Activated CD4-positive, alpha-beta T cell treated with anti-CD3 and anti-CD28 coated beads, Interleukin-2, amount 10 ng/mL, durations not matched to agents 7 days and 5 days (primary cell): ENCODE data around the gene PPM1J. TPM values are rescaled to one million over a fixed set of nuclear protein-coding genes. Genes with fewer than 3 reads are reported as not detected.

Experiments used
- CTCF ChIA-PET: fragments of 350-600 bp; sonication (Branson Sonifier 250); formaldehyde crosslinking; loops from one replicate; lab custom pipeline; 2021; ENCODE audit warnings: antibody characterized with exemption; lab: Charles Lee
- POLR2A ChIA-PET: fragments of 350-600 bp; sonication (Branson Sonifier 250); formaldehyde crosslinking; loops from one replicate; lab custom pipeline; 2021; ENCODE audit warnings: antibody characterized with exemption; lab: Charles Lee
- DNase-seq: peaks from one replicate; pipeline ENCODE4 v3.0.0-alpha.2; 2020
- H3K27ac Mint-ChIP-seq: one replicate; pipeline ENCODE4 v1.8.0; 2021; ENCODE audit warnings: mild to moderate bottlenecking, moderate library complexity, mixed read lengths
- H3K27me3 Mint-ChIP-seq: one replicate; pipeline ENCODE4 v1.8.0; 2021; ENCODE audit warnings: mixed read lengths
- H3K36me3 Mint-ChIP-seq: one replicate; pipeline ENCODE4 v1.8.0; 2021; ENCODE audit warnings: low read depth, mixed read lengths
- H3K4me1 Mint-ChIP-seq: one replicate; pipeline ENCODE4 v1.8.0; 2021; ENCODE audit warnings: mixed read lengths
- H3K4me3 Mint-ChIP-seq: one replicate; pipeline ENCODE4 v1.8.0; 2021; ENCODE audit warnings: mild to moderate bottlenecking, moderate library complexity, mixed read lengths
- H3K9me3 Mint-ChIP-seq: one replicate; pipeline ENCODE4 v1.8.0; 2021; ENCODE audit warnings: mixed read lengths
- total RNA-seq, 2 experiments: library from RNA; stranded (reverse); gene quantifications; one replicate each; pipeline ENCODE4 v1.2.3, GENCODE V29; 2021

PPM1J gene, protein sequence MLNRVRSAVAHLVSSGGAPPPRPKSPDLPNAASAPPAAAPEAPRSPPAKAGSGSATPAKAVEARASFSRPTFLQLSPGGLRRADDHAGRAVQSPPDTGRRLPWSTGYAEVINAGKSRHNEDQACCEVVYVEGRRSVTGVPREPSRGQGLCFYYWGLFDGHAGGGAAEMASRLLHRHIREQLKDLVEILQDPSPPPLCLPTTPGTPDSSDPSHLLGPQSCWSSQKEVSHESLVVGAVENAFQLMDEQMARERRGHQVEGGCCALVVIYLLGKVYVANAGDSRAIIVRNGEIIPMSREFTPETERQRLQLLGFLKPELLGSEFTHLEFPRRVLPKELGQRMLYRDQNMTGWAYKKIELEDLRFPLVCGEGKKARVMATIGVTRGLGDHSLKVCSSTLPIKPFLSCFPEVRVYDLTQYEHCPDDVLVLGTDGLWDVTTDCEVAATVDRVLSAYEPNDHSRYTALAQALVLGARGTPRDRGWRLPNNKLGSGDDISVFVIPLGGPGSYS
- not detected for total RNA-seq

DNA sequence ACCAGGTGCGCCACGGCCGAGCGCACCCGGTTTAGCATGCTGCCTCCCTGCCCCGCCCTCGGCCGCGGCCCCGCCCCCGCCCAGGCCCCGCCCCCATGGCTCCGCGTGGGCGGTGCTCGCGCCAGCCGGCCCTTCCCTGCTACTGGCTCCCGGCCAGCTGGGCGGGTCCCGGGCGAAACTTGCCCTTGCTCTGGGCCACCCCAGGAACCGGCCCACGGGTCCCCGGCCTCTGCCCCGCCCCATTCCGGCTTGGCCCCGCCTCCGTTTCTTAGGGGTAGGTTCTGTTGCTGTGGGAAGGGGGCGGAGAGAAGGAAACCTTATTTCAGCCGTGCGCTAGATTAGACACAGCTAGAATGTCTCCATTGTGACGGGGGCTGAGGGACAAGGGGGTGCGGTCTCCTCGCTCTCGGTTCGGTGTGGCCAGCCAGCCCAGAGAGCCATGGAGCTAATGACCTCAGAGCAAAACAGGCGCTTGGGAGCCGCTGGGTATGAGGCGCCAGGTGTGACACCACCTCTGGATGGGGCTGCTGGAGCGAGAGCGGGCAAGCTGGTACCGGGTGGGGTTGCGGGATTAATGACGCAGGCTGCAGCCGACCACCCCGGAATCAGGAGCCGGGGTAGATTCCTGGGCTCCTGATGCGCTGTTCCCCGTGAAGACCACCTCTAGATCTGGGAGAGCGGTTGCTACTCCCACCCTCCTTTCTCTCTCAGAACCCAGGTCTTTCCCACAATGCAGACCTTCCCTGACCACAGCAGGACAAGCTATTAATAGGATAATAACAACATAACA, at the start of gene PPM1J:
TSS of gene PPM1J (minus strand) at position 69 of the 790 bp plus-strand sequence. CDS start at position 38, 31 bp downstream.
- peaks cover 25% of the 10 kb centered on the region for H3K4me1 Mint-ChIP-seq
- peak within 1 kb of the TSS; percentile 68 for H3K27ac Mint-ChIP-seq
- H3K4me3 Mint-ChIP-seq = peak within 1 kb of the TSS; percentile 78
- H3K9me3 Mint-ChIP-seq = no peaks in the 10 kb centered on the region
- POLR2A ChIA-PET = no interaction called here
- CTCF ChIA-PET = interaction anchor here (0.6 to 6.0 kb wide), 19 partner anchors 8 to 1520 kb away, joined by 3 to 45 read pairs (median 3); partner anchors contain the start of genes LRIG2, MOV10, RHOC and ST7L
- DNase-seq = peak; percentile 97
- no peaks in the 10 kb centered on the region for H3K36me3 Mint-ChIP-seq
- peaks cover 47% of the 10 kb centered on the region for H3K27me3 Mint-ChIP-seq

DNA sequence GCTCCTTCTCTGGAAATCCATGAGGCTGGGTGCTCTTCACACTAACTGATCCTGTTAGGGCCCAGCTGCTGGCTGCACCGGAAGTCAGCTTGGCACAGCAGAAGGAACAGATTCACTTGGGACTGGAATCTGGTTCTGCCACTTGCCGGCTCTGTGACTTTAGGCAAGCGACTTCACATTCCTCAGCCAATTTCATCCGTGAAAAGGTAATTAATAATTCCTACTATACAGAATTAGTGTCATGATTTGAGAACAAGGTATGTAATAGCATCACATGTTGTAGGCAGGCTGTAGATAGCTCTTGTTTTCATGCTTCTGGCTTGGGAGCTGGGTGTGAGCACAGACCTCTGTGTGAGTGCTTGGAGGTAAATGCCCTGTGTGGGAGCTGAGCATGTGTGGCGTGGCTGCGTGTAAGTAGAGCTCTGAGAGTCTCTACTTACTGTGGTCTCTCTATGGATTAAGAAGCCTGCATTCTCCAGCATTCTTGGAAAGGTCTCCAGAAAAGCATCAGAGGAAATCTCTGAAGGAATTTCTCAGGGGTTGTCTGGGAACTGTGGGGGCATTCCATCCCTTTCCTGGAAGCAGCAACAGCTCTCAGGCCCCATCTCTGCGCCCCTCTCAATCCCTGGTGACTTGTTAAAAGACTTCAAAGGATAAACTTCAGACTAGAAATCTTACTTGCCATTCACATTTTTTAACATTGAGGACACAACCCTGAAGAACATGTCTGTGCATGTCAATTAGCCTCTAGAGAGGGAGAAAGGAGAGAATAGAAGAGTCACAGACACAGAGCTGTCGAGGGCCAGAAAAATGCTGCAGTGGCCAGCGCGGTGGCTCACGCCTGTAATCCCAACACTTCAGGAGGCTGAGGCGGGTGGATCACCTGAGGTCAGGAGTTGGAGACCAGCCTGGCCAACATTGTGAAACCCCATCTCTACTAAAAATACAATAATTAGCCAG, 47.7 kb upstream of the PPM1J start:
- Mint-ChIP-seq H3K4me1 (peaks cover 4% of the 10 kb centered on the region), H3K9me3 (no peaks in the 10 kb centered on the region), H3K27ac (no peak overlapping the region), H3K36me3 (no peaks in the 10 kb centered on the region), H3K27me3 (no peaks in the 10 kb centered on the region), H3K4me3 (no peak overlapping the region)
- ChIA-PET CTCF (interaction anchor here (1.8 kb wide), 1 partner anchor 41 kb away, joined by 3 read pairs; no protein-coding TSS in a partner anchor), POLR2A (no interaction called here)
- DNase-seq = no peak

DNA sequence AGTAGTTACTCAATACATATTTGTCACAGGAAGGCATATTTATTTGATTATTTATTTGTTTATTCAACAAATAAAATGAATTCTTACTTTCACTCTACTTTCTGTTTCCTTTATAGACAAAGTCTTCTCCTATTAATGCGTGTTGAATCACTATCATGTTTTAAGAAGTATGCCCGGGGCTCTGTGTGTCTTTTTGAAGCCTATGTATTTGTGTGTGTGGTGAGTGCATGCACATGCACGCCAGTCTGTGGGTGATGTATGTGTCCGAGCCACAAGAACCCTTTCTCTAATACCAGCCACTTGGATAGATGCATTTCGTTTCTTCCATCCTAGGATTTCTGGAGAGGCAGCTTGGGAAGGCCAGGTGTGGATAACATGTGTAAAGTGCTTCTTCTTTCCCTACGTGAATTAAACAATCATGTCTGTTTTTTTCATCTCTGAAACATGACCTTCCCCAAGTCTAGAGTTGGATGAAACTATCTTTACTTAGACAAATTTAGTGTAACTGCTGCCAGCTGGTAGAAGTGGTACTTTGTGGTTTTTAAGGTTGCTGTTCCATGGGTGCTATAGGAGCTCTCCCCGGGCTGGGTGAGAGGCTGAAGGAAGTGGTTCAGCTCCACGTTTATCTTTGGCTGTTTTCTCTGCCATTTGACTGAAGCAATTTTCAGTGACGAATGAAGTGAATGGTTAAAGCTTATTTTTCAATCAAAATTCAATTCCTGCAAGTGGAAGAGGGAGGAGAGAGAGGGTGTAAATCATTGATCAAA, 46.8 kb upstream of the PPM1J start:
- Mint-ChIP-seq H3K27me3 (no peaks in the 10 kb centered on the region), H3K4me1 (peaks cover 4% of the 10 kb centered on the region), H3K27ac (no peak overlapping the region), H3K4me3 (no peak overlapping the region), H3K9me3 (no peaks in the 10 kb centered on the region), H3K36me3 (no peaks in the 10 kb centered on the region)
- POLR2A ChIA-PET = no interaction called here
- CTCF ChIA-PET = no interaction called here
- DNase-seq = no peak

DNA sequence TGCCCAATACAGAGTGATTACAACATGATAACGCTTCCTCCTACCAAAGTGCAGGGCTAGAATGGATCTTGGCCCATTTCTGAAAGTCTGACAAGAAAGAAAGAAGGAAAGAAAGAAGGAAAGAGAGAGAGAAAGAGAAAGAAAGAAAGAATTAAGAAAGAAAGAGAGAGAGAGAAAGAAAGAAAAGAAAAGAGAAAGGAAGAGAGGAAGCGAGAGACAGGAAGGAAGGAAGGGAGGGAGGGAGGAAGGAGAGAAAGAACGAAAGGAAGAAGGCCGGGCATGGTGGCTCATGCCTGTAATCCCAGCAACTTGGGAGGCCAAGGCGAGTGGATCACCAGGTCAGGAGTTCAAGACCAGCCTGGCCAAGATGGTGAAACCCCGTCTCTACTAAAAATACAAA, 44.1 kb upstream of the PPM1J start:
- CTCF ChIA-PET = no interaction called here
- POLR2A ChIA-PET = no interaction called here
- Mint-ChIP-seq H3K27ac (no peak overlapping the region), H3K36me3 (no peaks in the 10 kb centered on the region), H3K4me3 (no peak overlapping the region), H3K9me3 (no peaks in the 10 kb centered on the region), H3K27me3 (no peaks in the 10 kb centered on the region), H3K4me1 (peaks cover 4% of the 10 kb centered on the region)
- no peak for DNase-seq

DNA sequence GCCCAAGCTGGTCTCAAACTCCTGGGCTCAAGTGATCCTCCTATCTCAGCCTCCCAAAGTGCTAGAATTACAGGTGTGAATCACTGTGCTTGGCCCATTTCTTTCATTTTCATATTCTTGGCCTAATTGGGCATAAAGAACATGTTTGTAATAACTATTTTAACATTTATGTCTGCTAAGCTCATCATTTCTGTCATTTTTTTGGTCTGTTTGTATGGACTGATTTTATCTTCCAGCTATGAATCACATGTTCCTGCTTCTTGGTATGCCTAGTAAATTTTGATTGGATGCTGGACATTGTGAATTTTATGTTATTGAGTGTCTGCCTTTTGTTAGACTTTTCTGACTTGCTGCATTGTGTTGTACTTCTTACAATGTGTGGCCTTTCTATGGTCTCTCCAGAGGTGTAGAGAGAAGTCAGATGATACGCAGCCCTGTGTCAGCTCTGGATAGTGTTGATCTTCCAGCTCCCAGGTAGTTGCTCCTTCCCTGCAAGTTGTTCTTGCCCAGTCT, 39.0 kb upstream of the PPM1J start:
- H3K36me3 Mint-ChIP-seq = no peaks in the 10 kb centered on the region
- POLR2A ChIA-PET = no interaction called here
- H3K27me3 Mint-ChIP-seq = peaks cover 9% of the 10 kb centered on the region
- peaks cover 1% of the 10 kb centered on the region for H3K4me1 Mint-ChIP-seq
- CTCF ChIA-PET = interaction anchor here (0.7 to 1.1 kb wide), 4 partner anchors 10 to 152 kb away, joined by 3 to 4 read pairs (median 3); no protein-coding TSS in a partner anchor
- no peak for DNase-seq
- peaks cover 2% of the 10 kb centered on the region for H3K9me3 Mint-ChIP-seq
- no peak overlapping the region for H3K4me3 Mint-ChIP-seq
- H3K27ac Mint-ChIP-seq = no peak overlapping the region

DNA sequence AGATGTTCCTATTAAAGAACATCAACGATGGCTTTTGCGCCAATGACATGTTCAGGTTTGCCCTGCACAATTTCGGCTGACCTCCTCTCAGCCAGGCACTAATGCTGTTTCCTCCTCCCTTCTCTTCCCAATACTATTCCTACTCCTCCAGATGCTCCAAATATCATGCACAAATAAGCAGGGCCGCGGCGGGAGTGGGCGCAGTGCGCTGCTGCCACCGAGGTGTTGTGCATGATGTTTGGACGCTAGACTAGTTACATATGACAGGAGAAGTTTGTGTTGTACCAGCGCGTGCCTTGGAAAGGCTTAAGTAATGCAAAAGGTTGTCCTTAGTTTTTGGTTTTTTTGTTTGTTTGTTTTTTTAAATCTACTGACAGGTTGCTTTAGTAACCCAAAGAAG, 33.3 kb upstream of the PPM1J start:
- H3K27ac Mint-ChIP-seq = no peak overlapping the region
- ChIA-PET POLR2A (no interaction called here), CTCF (no interaction called here)
- H3K4me1 Mint-ChIP-seq = peaks cover 2% of the 10 kb centered on the region
- peaks cover 42% of the 10 kb centered on the region for H3K27me3 Mint-ChIP-seq
- H3K9me3 Mint-ChIP-seq = peaks cover 2% of the 10 kb centered on the region
- no peak overlapping the region for H3K4me3 Mint-ChIP-seq
- H3K36me3 Mint-ChIP-seq = no peaks in the 10 kb centered on the region
- no peak for DNase-seq

DNA sequence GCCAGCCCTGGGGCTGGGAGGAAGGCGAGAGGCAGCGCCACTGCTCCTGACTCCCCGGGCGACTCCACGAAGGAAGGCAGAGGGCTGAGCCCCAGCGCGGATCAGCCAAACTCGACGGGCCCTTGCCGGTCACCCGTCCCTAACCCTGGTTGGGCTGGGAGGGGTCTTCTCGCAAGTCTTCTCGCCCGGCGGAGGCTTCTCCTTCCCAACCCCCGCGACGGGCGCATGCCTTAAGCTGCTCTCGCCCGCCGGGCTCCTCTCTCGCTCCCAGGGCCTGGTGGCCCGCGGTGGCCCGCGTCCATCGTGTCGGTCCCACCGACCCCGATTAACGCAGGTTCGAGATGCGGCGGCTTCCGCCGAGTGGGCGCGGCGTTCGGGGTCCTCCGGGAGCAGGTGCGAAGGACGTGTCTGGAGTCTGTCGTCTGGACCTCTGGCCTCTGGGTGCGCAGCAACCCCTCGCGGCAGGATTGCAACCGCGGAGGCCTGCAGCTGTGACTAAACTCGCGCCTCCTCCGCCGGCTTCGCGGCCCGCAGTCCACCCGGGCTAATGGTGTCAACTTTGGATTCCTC, 29.0 kb upstream of the PPM1J start:
- CTCF ChIA-PET = interaction anchor here (0.6 to 1.3 kb wide), 3 partner anchors 9 to 79 kb away, joined by 3 to 4 read pairs (median 3); no protein-coding TSS in a partner anchor
- Mint-ChIP-seq H3K4me1 (peaks cover 4% of the 10 kb centered on the region), H3K9me3 (no peaks in the 10 kb centered on the region), H3K27ac (no peak overlapping the region), H3K36me3 (peaks cover 1% of the 10 kb centered on the region), H3K27me3 (peaks cover 74% of the 10 kb centered on the region), H3K4me3 (no peak overlapping the region)
- POLR2A ChIA-PET = no interaction called here
- no peak for DNase-seq

DNA sequence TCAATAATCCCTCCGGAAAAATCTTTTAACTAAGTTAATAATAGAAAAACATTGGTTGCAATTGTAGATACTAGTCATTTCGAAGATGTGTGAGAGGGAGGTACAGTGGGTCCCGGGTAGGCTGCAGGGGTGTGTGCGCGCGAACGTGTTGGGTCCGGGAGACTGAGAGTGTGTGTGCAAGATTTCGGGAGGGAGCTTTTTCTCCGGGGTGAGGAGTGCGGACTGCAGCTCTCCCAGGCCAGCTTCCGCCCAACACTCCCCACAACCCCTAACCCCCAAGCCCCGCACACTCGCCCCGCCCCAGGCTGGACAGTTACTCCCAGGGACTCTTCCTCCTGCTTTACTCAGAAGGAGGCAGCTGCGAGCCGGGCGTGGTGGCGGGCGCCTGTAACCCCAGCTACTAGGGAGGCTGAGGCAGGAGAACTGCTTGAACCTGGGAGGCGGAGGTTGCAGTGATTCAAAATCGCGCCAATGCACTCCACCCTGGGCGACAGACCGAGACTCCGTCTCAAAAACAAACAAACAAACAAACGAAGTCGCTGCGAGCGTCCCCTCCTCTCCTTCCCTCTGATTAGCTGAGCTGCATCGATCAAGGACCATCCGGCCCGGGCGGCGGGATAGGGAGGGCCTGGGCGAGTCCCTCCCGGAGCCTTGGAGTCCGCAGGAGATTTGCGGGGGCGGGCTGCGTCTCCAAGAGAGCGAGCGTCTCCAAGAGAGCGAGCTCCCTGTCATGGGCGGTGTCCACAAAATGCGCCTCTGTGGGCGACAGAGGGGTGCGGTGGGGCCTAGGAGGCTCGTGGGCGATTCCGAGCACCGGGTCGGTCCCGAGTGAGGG, 28.3 kb upstream of the PPM1J start:
- H3K4me1 Mint-ChIP-seq = peaks cover 4% of the 10 kb centered on the region
- ChIA-PET POLR2A (no interaction called here), CTCF (interaction anchor here (0.6 to 1.3 kb wide), 3 partner anchors 10 to 329 kb away, joined by 3 to 4 read pairs (median 3); partner anchors contain the start of gene LRIG2)
- DNase-seq = no peak
- H3K4me3 Mint-ChIP-seq = no peak overlapping the region
- H3K27me3 Mint-ChIP-seq = peaks cover 78% of the 10 kb centered on the region
- peaks cover 1% of the 10 kb centered on the region for H3K36me3 Mint-ChIP-seq
- H3K27ac Mint-ChIP-seq = no peak overlapping the region
- no peaks in the 10 kb centered on the region for H3K9me3 Mint-ChIP-seq

DNA sequence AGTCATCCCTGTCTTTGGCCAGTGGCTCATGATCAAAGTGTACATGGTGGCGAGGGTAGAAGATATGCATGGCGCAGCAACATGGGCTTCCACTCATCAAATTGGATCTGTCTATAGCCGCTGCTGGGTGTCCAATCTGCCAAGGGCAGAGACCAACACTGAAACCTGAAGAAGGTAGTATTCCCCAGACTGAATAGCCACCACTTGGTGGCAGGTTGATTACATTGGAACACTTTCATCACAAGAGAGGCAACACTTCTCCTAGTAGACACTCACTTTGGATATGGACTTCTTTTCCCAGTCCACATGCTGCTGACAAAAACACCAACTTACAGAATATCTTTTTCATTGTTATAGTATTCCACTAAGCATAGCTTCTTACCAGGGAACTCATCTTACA, 22.4 kb upstream of the PPM1J start:
- peaks cover 46% of the 10 kb centered on the region for H3K27me3 Mint-ChIP-seq
- H3K36me3 Mint-ChIP-seq = peaks cover 1% of the 10 kb centered on the region
- H3K4me3 Mint-ChIP-seq = no peak overlapping the region
- no peaks in the 10 kb centered on the region for H3K4me1 Mint-ChIP-seq
- DNase-seq = no peak
- H3K9me3 Mint-ChIP-seq = no peaks in the 10 kb centered on the region
- ChIA-PET POLR2A (no interaction called here), CTCF (no interaction called here)
- H3K27ac Mint-ChIP-seq = no peak overlapping the region

DNA sequence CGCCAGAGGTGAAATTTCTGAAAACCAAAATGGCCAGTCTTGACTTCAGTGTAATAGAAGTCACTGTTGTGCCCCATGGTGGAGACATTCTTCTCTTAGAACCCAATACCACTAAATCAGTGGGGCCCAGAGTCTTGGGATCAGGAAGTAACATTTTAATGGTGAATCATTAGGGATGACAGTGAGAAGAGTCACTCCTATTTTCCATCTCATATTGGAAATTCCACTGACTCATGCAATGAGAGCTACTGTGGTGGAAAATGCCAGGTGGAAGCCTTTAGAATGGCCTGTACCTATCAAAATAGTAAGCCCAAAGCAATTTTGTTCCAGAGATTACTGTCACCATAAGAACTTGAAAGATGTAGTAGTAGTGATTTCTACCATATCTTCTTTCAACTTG, 20.6 kb upstream of the PPM1J start:
- H3K36me3 Mint-ChIP-seq = no peaks in the 10 kb centered on the region
- no peak for DNase-seq
- H3K27me3 Mint-ChIP-seq = peaks cover 28% of the 10 kb centered on the region
- no peak overlapping the region for H3K27ac Mint-ChIP-seq
- H3K4me1 Mint-ChIP-seq = no peaks in the 10 kb centered on the region
- H3K4me3 Mint-ChIP-seq = no peak overlapping the region
- ChIA-PET POLR2A (no interaction called here), CTCF (no interaction called here)
- no peaks in the 10 kb centered on the region for H3K9me3 Mint-ChIP-seq
